GM12878 (cell line): ENCODE results near the gene CMC1. TPM values are rescaled to one million over a fixed set of nuclear protein-coding genes. Genes with fewer than 3 reads are reported as not detected.
A peak's percentile ranks its signal among the peaks of the same experiment; 100 is the strongest.
"Not testable (repeated sequence)": the region's sequence is repeated elsewhere in the genome, so short reads cannot be mapped to it uniquely, and the experiment has no call there.

Experiments used
- ATAC-seq: fragments of 200-7000 bp; cut with Tn5 transposase; 3 replicates; pipeline ENCODE4 v1.9.1; 2020; ENCODE audit warnings: mild to moderate bottlenecking, moderate library complexity
- BruUV-seq: library from RNA; stranded (reverse); fragments of 400-500 nt; replicated peaks from 2 replicates; lab custom pipeline; 2021; lab: Mats Ljungman, UMichigan
- CTCF ChIA-PET: fragments of 300-600 bp; sonication (Branson Sonifier 250); formaldehyde crosslinking; extraction: SDS; loops from one replicate; lab custom pipeline; 2021; ENCODE audit warnings: inconsistent platforms; lab: Yijun Ruan, JAX
- POLR2A ChIA-PET: fragments of 350-600 bp; formaldehyde crosslinking; extraction: SDS; loops from one replicate; lab custom pipeline; 2021; ENCODE audit warnings: inconsistent platforms; lab: Charles Lee
- RAD21 ChIA-PET: fragments of 300-600 bp; sonication (Branson Sonifier 250); formaldehyde crosslinking; loops from one replicate; lab custom pipeline; 2023; ENCODE audit warnings: antibody characterized with exemption; ENCODE audit not compliant: unreplicated experiment; lab: Charles Lee
- SMC1A ChIA-PET: fragments of 300-600 bp; sonication (Branson Sonifier 250); formaldehyde crosslinking; loops from one replicate; lab custom pipeline; 2023; ENCODE audit not compliant: unreplicated experiment, uncharacterized antibody; lab: Charles Lee
- DNase-seq: peaks from one replicate; pipeline ENCODE4 v3.0.0-alpha.2; 2011; ENCODE audit warnings: low read depth, low spot score
- FAIRE-seq: peaks from 3 replicates; lab custom pipeline; 2011; peaks lifted over from hg19 to GRCh38; lab: Jason Lieb, UNC
- H2AFZ ChIP-seq: 2 replicates; pipeline ENCODE4 v1.6.0; 2011; ENCODE audit warnings: low read depth, low read length, control low read depth; ENCODE audit not compliant: control insufficient read depth
- H3K27ac ChIP-seq: 2 replicates; pipeline ENCODE4 v1.5.1; 2011; ENCODE audit warnings: control low read depth; ENCODE audit not compliant: control insufficient read depth, insufficient read depth
- H3K27me3 ChIP-seq, 2 experiments: replicated peaks in 1 of 2; 2 replicates each; pipeline versions ENCODE4 v1.6.0 to v1.6.1; 2011; ENCODE audit warnings: low read length in 1 of 2; ENCODE audit not compliant: control insufficient read depth in 2 of 2, insufficient read depth in 2 of 2
- H3K36me3 ChIP-seq, 2 experiments: 2 replicates each; pipeline ENCODE4 v1.5.1; 2011; ENCODE audit warnings: low read length in 1 of 2; ENCODE audit not compliant: control insufficient read depth in 2 of 2, insufficient read depth in 2 of 2
- H3K4me1 ChIP-seq: 2 replicates; pipeline ENCODE4 v1.6.1; 2011; ENCODE audit warnings: mild to moderate bottlenecking, low read length, moderate library complexity, mixed read lengths; ENCODE audit not compliant: control insufficient read depth, insufficient read depth
- H3K4me2 ChIP-seq: 2 replicates; pipeline ENCODE4 v1.6.0; 2011; ENCODE audit warnings: control low read depth; ENCODE audit not compliant: control insufficient read depth, insufficient read depth
- H3K4me3 ChIP-seq: fragments of 200-600 bp; sonication (generic); 2 replicates; pipeline ENCODE4 v1.5.1; 2016
- H3K79me2 ChIP-seq: 2 replicates; pipeline ENCODE4 v1.6.0; 2011; ENCODE audit warnings: low read length; ENCODE audit not compliant: control insufficient read depth, insufficient read depth
- H3K9ac ChIP-seq: 2 replicates; pipeline ENCODE4 v1.8.0; 2011; ENCODE audit warnings: low read length, control low read depth, mixed read lengths; ENCODE audit not compliant: control insufficient read depth, insufficient read depth
- H3K9me3 ChIP-seq: replicated peaks from 3 replicates; pipeline ENCODE4 v1.5.1; 2011; ENCODE audit warnings: mild to moderate bottlenecking, low read length; ENCODE audit not compliant: control insufficient read depth, insufficient read depth
- H4K20me1 ChIP-seq: 2 replicates; pipeline ENCODE4 v1.6.0; 2011; ENCODE audit not compliant: control insufficient read depth, insufficient read depth
- ASH2L ChIP-seq: fragments of 300-600, 200-600 bp; sonication (generic); IDR thresholded peaks from 2 replicates; pipeline ENCODE4 v1.6.1; 2017; ENCODE audit warnings: low read depth, mild to moderate bottlenecking, borderline replicate concordance
- ATF7 ChIP-seq: fragments of 450-650 bp; IDR thresholded peaks from 2 replicates; pipeline ENCODE4 v1.6.1; 2016; ENCODE audit warnings: low read depth, mild to moderate bottlenecking
- BCL11A ChIP-seq: IDR thresholded peaks from 2 replicates; pipeline ENCODE4 v1.6.1; 2011; ENCODE audit warnings: low read depth, low read length
- BMI1 ChIP-seq: fragments of 450-650 bp; IDR thresholded peaks from 2 replicates; pipeline ENCODE4 v1.6.1; 2016; ENCODE audit warnings: mild to moderate bottlenecking, moderate library complexity, borderline replicate concordance
- BRCA1 ChIP-seq: IDR thresholded peaks from 2 replicates; pipeline ENCODE4 v1.6.1; 2011; ENCODE audit warnings: low read depth, low read length, improper control_type of control experiment
- EZH2 ChIP-seq: IDR thresholded peaks from 2 replicates; pipeline ENCODE4 v1.6.1; 2012; ENCODE audit warnings: low read depth, mild to moderate bottlenecking, control low read depth, inconsistent platforms, low read length, borderline replicate concordance; ENCODE audit not compliant: control insufficient read depth
- HDAC6 ChIP-seq: fragments of 200-600 bp; sonication (generic); IDR thresholded peaks from one replicate; pipeline ENCODE4 v1.8.0; 2017; ENCODE audit warnings: antibody characterized with exemption; ENCODE audit not compliant: unreplicated experiment
- MTA2 ChIP-seq: fragments of 450-650 bp; IDR thresholded peaks from 2 replicates; pipeline ENCODE4 v1.6.1; 2016; ENCODE audit warnings: low read depth, mild to moderate bottlenecking, moderate library complexity
- NR2C1 ChIP-seq: fragments of 450-650 bp; IDR thresholded peaks from 2 replicates; pipeline ENCODE4 v1.6.1; 2017; ENCODE audit warnings: antibody characterized with exemption, mild to moderate bottlenecking, moderate library complexity
- POLR2AphosphoS5 ChIP-seq: IDR thresholded peaks from 2 replicates; pipeline ENCODE4 v1.6.1; 2011; ENCODE audit warnings: mild to moderate bottlenecking, low read length, inconsistent platforms
- RCOR1 ChIP-seq: conservative IDR thresholded peaks from 2 replicates; pipeline ENCODE4 v1.6.1; 2012; ENCODE audit warnings: low read depth, low read length, improper control_type of control experiment
- REST ChIP-seq: IDR thresholded peaks from 2 replicates; pipeline ENCODE4 v1.6.1; 2012; ENCODE audit warnings: mild to moderate bottlenecking, low read depth, low read length
- SMC3 ChIP-seq: IDR thresholded peaks from 2 replicates; pipeline ENCODE4 v1.6.1; 2011; ENCODE audit warnings: low read length, improper control_type of control experiment, borderline replicate concordance
- ZSCAN29 ChIP-seq: fragments of 450-650 bp; IDR thresholded peaks from 2 replicates; pipeline ENCODE4 v1.6.1; 2017; ENCODE audit warnings: mild to moderate bottlenecking, moderate library complexity
- ZZZ3 ChIP-seq: IDR thresholded peaks from 2 replicates; pipeline ENCODE4 v1.6.1; 2011; ENCODE audit warnings: low read depth; ENCODE audit not compliant: control insufficient read depth, insufficient read length
- WGBS: methylation state at CpG from one replicate; pipeline ENCODE4 v1.1.6; 2016; ENCODE audit warnings: low lambda C conversion rate; ENCODE audit not compliant: insufficient replicate concordance, insufficient coverage; ENCODE audit errors: missing lambda C conversion rate; 5-methylcytosine and 5-hydroxymethylcytosine counted together
- in situ Hi-C: fragments of 300-500 bp; cut with MboI; formaldehyde crosslinking; loops from 9 replicates; pipeline ENCODE4 v1.14.3; 2018; ENCODE audit warnings: mixed read lengths
- intact Hi-C: fragments of 100-400 bp; cut with micrococcal nuclease; formaldehyde crosslinking; loops from one replicate; pipeline ENCODE4 v1.14.2; 2022; ENCODE audit not compliant: unreplicated experiment
- polyA plus RNA-seq, 11 experiments: library from polyadenylated mRNA; depleted of rRNA in 4 of 11; unstranded in 6 of 11; stranded (reverse) in 5 of 11; fragments of >200 nt; fragmentation: Nextera tagmentation in 4 of 11; fragmentation: Illumina TruSeq in 1 of 11; extraction: Ambion mirVana in 4 of 11; extraction: Trizol in 1 of 11; gene quantifications; 1 replicate in 1 of 11; 2 replicates in 10 of 11; pipeline versions ENCODE4 v1.2.1 to v1.2.3, GENCODE V29; 2011 to 2016; ENCODE audit warnings: inconsistent platforms in 2 of 11, missing spikeins in 2 of 11, low read depth in 1 of 11
- total RNA-seq, 4 experiments: library from RNA; depleted of rRNA in 3 of 4; stranded (reverse); fragments of >200 nt in 3 of 4; fragmentation: Illumina TruSeq in 1 of 4; extraction: Trizol in 1 of 4; gene quantifications; 2 replicates each; pipeline versions ENCODE4 v1.2.1 to v1.2.3, GENCODE V29; 2013 to 2021

Gene CMC1
- total and polyA plus RNA-seq, 10 of the 15 experiments (the other 5 are each of a cell fraction or from before 2014, with no cell fraction given) = 12.3 to 118 (median 29.3) TPM

- SMC1A ChIA-PET = interaction anchor here (0.6 kb wide), 1 partner anchor 129 kb away, joined by 4 read pairs; no protein-coding TSS in a partner anchor
- H2AFZ ChIP-seq, H3K4me3 ChIP-seq, BruUV-seq, RAD21 ChIA-PET, FAIRE-seq, CTCF ChIA-PET, H3K36me3 ChIP-seq, H3K79me2 ChIP-seq, ATAC-seq, H3K4me2 ChIP-seq, H3K9ac ChIP-seq, in situ Hi-C loops, H3K27ac ChIP-seq, intact Hi-C loops, H3K27me3 ChIP-seq, H3K4me1 ChIP-seq, DNase-seq, H3K9me3 ChIP-seq, H4K20me1 ChIP-seq: not testable (repeated sequence)
- whole genome bisulfite sequencing = 83% methylated on average over 21 of the region's 47 CpGs
- POLR2A ChIA-PET = interaction anchor here (1.0 kb wide), 1 partner anchor 235 kb away, joined by 3 read pairs; no protein-coding TSS in a partner anchor
These were observed 41.0 kb upstream of the CMC1 start for GRCh38 chr3:28200366-28200848.

- RAD21 ChIA-PET = interaction anchor here (1.1 to 1.2 kb wide), 2 partner anchors 76 to 494 kb away, joined by 3 to 5 read pairs; no protein-coding TSS in a partner anchor
- Histone ChIP-seq H3K4me2 (no peak overlapping the region), H3K79me2 (no peaks in the 10 kb centered on the region), H4K20me1 (no peaks in the 10 kb centered on the region)
- DNase-seq = no peak
- in situ Hi-C loops = no loop called here
- ATAC-seq = peak; percentile 32; the same call in 1 of the 3 replicates
- TF ChIP-seq SMC3 (no peak), RCOR1 (no peak), HDAC6 (no peak), ZSCAN29 (no peak), BMI1 (no peak), ATF7 (no peak), ASH2L (no peak), EZH2 (no peak), BCL11A (no peak), REST (no peak), ZZZ3 (no peak), NR2C1 (no peak), MTA2 (no peak), POLR2AphosphoS5 (no peak), BRCA1 (no peak)
- TF ChIP-seq, all 136 proteins: peak for 0
- ChIA-PET SMC1A (interaction anchor here (0.9 to 2.3 kb wide), 8 partner anchors 9 to 188 kb away, joined by 3 to 8 read pairs (median 3); no protein-coding TSS in a partner anchor), POLR2A (interaction anchor here (1.2 to 1.4 kb wide), 2 partner anchors 10 to 186 kb away, joined by 4 to 6 read pairs; no protein-coding TSS in a partner anchor), CTCF (no interaction called here)
- no peak for FAIRE-seq
- no TSS peak for BruUV-seq
- Histone ChIP-seq H3K27ac (no peak overlapping the region), H3K9ac (no peak overlapping the region), H2AFZ (no peak overlapping the region; the same call in 1 of the 2 replicates), H3K36me3 (no peaks in the 10 kb centered on the region), H3K9me3 (no peaks in the 10 kb centered on the region), H3K27me3 (no peaks in the 10 kb centered on the region), H3K4me1 (no peaks in the 10 kb centered on the region), H3K4me3 (no peak overlapping the region)
- intact Hi-C loops = no loop called here
- 25% methylated on average over 2 of the region's 2 CpGs for WGBS
These were observed 34.9 kb upstream of the CMC1 start for GRCh38 chr3:28206479-28206878.
